GM19240 (cell line): ENCODE measurements around the gene NRXN3.
"Not testable (repeated sequence)": the region's sequence is repeated elsewhere in the genome, so short reads cannot be mapped to it uniquely, and the experiment has no call there.

Source experiments
- DNase-seq: peaks from one replicate; pipeline ENCODE4 v3.0.0; 2011; ENCODE audit warnings: low spot score; ENCODE audit not compliant: insufficient read length

NRXN3 gene

DNA sequence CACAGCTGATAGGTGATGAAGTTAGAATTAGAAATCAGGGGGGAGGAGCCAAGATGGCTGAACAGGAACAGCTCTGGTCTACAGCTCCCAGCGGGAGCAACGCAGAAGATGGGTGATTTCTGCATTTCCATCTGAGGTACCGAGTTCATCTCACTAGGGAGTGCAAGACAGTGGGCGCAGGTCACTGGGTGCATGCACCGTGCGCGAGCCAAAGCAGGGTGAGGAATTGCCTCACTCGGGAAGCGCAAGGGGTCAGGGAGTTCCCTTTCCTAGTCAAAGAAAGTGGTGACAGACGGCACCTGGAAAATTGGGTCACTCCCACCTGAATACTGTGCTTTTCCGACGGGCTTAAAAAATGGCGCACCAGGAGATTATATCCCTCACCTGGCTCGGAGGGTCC is 1597.5 kb downstream of the NRXN3 start:
- DNase-seq = not testable (repeated sequence)

DNA sequence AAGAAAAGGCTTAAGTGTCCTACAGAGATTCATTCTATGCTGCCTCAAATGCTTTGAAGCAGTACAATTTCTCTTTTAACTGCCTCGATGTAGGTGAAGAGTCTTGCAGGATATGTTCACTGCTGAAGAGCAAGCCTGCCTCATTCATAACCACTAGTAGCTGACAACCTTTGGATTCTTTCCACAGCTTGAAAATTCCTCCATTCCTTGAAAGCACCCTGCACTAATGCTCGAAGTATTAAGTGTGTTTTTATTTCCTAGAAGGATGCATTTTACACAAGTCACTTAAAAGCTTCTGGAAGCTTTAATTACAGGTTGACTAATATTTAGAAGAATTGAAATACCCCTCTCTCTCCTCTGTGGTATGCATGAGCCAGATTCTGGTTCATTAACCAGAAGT is 1611.7 kb downstream of the NRXN3 start:
- DNase-seq = no peak

DNA sequence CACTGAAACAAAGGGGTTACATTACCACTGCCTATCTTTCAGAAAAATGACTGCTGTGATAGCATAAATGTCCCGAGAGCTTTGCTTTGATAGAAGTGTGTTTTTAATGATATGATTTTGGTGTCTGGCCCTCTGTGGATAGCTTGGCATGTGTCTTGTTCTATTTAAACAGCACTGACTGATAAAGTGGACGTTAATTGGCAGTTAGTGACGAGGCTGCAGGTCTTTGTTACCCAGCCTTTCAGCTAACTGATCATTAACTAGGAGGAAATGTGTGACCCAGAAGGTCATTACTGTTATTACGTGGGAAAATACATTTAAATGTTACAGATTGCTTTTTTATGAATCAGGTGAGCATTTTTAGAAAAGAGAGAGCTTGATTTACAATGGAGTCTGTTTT is 1612.9 kb downstream of the NRXN3 start:
- DNase-seq = no peak

DNA sequence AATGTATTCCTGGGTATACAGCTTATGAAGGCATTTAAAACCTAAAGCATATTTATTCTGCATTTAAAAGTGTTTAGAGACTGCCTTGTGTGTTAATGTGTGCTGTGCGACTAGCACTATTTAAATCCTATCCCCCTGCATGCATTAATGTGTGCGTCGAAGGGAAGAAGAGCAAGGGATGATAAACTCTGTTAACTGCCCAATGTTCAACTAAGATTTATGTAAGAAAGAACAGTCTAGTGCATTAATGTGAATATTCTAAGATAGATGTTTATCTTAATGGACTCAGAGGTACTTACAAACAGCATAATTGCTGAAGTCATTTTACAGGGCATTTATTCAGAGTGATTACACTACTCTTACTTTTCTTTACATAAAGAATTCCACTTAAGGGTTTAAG is 1616.3 kb downstream of the NRXN3 start:
- DNase-seq = no peak

DNA sequence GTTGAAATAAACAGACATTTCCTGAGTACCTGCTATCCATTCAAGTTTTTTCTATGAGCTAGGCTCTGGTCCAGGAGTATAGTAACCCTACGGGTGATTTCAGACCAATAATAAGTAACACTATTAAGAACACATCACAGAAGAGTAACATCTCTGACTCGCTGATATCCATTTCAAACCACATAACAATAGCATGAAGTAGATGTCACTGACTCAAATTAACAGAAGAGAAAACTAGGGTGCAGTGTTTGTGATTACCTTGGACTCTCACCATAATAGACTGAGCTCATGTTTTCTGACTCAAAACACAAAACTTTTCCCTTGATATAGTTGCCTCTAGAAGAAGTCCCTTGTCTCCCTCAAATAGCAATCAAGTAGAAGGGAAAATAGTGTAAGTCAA is 1618.2 kb downstream of the NRXN3 start:
- no peak for DNase-seq

DNA sequence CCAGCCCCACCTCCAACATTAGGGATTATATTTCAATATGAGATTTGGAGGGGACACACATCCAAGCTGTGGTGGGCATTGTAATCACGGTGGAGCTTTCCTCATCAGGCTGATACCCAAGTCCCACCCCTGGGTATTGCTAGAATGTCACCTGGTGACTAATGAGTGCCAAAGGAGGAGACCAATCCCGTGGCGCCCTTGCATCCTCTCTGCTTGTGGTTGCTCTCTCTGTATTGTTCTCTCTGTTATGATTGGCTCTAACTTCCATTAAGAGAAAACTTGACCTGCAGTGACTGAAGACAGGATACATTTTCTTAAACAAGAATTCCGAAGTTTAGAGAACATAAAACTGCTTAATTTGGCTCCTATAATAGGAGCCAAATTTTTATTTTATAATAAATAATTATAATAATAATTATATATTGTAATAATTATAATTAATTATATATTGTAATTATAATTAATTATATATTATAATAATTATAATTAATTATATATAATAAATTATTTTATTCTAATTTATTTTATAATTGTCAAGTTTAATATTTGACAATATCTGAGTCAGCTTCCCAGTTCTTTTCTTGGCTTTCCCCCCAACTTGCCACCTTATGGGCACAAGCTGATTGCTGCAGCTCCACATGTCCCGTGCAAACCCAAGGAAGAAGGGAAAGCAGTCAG is 1621.0 kb downstream of the NRXN3 start:
- no peak for DNase-seq

DNA sequence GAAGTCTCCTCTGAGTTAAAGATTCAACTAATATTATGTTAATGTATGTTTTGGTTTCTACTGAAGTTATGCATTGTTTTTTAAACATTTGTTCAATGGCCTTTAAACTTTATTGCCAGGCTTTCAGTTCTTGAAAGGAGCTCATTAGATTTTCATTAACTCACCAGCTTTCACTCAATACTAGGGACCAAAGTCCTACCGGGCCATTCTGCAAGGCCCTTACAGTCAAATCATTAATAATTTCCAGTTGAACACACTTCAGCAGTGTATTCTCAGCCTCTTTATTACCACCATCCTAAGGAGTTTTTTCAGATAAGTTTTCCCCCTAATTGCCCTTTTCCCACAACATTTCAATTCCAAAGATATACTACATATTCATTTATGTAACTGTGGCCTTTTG is 1631.9 kb downstream of the NRXN3 start:
- DNase-seq = no peak

DNA sequence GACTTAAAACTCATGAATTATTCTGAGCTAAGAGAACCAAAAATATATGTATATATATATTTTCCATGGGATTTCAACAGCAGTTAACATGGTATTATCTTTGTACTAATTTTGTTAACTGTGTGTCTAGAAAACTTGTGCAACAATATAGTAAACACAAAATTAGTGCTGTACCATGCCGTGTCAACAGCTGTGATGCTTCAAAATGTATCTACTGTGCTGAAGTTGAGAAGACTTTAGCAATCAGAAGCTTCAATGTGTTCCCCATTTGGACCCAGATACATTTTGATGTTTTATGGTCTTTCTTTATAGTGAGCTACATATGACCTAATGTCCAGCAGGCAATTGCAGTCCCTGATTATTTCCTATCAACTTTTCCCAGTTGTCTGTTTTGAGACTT is 1635.5 kb downstream of the NRXN3 start:
- DNase-seq = no peak

DNA sequence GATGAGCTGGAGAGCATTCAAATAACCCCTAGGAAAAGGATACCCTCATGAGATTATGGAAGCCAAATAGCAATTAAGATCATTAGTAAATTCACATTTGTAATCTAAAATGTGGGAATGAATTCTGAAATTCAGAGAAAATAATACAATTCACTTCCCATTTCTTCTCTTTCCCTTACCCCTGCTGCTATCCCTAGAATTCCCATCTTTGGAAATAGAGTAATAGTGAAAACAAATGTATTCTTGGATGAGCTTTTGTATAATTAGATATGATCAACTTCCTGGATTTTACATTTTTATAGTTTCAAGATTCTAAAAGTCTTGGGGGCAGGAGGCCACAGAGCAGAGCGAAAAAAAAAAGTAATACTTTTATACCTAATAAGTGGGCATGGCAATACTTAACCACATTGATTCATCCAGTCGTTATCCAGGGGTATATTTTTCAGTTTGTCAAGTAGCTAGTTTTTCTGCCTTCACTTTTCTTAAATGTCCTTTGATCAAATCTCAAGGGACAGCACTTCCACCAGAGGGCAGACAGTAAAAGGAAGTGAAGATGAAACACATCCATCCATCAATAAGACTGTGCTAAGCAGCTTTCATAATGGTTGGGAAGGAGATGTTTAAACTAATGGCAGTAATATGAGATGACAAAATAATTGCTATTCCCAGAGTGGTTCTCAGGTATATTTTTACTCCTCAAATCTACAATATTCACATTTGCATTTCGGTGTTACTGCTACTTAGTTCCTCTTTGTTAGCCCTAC is 1639.9 kb downstream of the NRXN3 start:
- DNase-seq = no peak

DNA sequence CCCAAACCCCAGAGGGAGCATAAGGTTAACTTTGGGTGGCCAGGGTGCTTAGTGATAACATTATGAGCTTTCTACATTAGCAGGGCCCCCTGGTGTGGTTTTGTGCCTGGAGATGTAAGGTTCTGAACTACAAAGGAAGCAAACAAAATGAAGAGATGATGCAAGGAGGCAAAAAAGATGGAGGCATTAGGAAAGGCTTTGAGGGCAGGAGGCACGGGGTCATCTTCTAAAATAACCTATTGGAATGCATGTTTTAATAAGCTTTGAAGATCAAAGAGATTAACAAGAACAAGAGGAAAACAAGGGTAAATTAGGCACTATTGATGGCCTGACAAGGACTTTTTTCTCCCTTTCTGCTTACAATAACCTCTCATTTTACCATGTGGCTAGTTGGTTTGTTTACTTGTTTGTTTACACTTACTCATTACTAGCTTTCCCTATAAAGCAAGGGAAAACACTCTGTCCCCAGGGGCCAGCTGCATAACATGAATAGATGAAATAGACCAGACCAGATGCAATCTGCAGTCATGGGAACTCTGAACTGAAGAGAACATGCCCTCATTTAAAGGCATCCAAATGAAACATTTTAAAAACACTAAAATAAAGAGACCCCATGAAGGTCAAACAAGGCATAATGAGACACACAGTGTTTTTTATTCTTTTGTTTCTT is 1650.8 kb downstream of the NRXN3 start:
- no peak for DNase-seq

DNA sequence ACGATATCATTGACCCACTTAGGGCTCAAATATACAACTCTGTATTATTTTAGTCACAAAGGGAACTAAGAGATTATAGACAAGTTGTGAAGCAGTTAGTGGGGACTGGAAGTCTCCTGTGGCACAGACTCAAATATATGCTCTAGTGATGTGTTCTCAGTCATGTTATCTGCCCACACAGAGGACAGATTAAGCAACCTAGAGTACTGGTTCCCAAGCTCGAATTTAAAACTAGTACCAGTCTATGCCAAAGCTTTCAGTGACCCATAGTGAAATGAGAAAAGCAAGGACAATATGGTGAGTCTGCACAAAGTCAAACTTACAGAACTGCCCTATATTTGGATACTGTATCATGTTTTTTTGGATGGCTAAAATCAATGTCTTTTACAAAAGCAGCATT is 1651.9 kb downstream of the NRXN3 start:
- DNase-seq = no peak

DNA sequence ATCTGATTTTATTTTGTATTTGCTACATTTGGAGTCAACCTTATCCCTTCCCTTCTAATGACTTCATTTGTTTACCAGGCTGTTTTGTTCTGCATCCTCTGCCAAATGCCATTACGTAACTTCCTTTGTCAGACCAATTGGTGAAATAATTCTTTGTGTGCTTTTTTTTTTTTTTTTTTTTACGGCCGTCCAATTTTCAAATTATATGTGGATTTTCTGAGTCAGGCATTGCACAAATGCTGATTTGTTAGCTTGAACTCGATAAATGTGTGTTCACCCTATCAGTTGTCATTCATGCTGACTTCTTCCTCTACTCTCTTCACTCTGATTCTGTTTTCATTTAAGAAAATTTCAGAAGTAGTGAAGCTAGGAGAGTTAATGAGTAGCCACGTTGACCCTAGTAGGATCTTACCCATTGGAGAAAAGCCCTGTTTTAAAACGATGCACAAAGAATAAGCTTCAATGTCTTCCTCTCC is 1654.9 kb downstream of the NRXN3 start:
- no peak for DNase-seq

DNA sequence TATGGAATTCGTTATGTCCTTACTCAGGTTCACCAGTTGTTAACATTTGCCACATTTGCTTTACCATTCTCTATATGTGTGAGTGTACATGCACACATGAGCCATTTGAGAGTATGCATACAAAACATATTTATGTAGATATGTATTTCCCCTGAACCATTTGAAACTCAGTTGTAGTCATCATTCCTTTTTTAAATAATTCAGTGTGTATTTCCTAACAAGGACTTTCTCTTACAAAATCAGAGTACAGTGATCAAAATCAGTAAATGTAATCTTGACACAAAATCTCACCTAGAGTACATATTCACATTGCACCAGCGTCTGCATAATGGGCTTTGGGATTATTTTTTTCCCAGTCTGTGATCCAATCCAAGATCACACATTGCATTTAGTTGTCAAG is 1656.2 kb downstream of the NRXN3 start:
- DNase-seq = no peak

DNA sequence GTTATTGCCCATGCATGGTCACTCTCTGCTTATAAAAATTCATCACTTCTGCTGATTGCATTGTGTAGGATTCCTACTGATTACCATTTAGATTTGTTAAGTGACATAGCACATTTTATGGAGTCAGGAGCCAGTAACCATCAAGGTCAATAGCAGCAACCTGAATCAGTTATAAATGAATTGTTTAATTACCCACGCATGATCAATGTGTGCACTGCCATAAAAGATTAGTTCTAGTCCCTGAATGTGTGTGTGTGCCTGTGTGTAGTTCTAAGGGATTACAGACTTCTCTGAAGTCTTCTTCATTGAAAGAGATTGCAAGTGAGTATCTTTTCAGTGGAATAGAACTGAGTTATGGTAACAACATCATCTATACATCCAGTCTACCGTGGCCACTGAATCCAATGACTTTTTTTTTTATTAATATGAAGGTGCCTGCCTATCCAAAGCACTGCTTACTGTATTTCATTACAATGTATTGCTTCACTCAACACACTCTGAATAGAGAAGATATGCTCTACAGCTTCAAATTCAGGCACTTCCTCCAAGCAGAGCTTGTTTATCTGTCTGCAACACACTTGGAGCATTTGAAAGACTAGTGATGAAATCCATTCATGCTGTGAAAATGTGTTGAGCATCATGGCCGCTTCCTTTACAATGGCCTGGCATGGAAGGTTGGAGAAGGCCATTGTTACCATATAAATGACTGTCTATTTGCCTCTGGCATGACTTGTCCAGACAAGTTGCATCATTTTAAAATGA is 1659.4 kb downstream of the NRXN3 start:
- no peak for DNase-seq

DNA sequence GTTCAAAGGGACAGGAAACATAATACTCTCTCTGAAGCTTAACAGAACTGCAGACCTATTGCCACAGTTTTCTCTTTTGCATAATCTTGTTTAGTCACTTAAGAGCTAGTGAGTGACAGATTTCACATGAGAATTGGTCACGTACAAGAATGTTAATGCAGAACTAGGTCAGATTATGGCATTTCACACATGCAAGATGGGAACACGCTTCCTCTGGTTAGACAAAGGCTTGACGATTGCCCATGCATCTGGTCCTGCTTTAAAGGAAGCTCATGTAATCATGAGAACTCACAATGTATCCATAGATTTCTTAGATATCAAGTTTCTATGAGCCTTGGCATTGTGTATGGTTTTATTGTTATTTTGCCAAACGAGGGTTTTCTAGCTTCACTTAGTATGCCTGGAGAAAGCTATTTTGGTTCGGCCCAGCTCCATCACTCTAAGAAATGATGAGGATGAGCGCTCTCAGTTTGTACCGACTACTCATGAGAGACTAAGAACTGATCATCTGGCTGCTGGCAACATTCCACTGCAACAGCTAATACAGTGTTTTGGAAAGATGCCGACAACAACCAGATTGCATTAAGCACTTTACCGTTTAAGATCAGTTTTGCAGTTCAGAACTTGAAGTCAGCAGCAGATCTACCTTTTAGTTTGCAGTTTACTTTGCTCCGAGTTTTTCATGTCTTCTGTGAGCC is 1661.2 kb downstream of the NRXN3 start:
- no peak for DNase-seq

DNA sequence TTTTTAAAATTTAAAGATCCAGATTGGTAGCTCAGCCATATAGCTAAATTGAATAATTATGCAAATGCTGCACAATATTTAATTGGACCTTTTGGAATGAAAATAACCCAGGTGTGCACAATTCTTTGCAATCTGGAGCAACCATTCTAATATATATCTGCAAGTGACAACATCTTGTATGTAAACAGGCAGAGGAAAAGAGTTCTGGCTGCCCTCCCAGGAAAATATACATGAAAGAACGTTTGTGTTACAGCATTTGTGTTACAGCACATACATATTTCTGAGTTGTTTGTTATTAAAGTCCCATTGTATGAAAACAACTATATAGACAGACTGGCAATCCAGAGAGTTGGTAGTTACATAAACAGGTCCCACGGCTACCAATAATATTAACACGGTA is 1663.6 kb downstream of the NRXN3 start:
- no peak for DNase-seq

DNA sequence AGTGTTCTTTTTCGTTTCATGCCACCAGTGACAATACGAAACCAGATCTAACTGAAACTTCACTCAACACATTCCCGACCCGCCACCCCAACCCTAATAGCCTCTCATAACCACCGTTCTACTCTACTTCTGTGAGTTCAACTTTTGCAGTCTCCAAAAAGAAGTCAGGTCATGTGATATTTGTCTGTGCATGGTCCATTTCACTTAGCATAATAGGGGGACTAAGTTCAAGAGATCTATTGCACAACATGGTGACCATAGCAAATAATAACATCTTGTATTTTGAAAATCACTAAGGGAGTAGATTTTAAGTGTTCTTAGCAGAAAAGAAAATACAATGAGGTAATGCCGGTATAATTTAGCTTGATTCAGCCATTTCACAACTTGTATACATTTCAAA is 1664.7 kb downstream of the NRXN3 start:
- DNase-seq = no peak

DNA sequence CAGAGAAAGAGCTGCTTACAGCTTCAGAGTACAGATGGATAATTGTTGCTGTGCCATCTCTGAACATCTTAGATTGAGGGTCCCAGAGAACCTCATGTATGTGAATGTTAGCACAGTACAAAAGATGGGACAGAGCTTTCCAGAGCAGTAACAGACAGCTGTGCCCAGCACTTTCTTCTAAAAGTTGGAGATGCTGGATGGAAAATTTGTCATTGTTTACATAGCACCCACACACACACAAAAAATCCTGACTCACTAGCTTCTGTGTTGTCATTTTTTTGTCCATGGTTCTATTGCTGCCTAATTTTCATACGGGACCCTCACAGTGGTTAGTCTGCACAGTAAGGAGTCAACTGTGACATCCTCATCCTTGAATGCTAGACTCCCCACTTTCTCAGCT is 1666.4 kb downstream of the NRXN3 start:
- no peak for DNase-seq

DNA sequence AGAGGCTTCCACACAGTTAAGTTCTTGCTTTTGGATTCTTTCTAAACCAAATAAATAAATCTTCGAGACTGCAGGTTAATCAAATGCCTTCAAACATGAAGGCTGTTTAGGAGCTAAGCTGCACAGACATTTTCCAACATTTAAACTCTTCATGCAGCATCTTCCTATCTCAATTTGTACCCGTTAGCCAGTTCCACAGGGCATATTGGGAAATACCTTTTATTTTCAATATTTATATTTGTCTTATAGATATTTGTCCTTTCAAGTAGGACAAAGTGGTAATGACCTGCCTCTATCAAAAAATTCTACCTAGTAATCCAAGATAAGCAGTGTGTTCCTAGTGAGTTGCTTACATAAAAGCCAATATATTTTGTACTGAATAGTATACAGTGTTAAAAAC is 1667.5 kb downstream of the NRXN3 start:
- no peak for DNase-seq

DNA sequence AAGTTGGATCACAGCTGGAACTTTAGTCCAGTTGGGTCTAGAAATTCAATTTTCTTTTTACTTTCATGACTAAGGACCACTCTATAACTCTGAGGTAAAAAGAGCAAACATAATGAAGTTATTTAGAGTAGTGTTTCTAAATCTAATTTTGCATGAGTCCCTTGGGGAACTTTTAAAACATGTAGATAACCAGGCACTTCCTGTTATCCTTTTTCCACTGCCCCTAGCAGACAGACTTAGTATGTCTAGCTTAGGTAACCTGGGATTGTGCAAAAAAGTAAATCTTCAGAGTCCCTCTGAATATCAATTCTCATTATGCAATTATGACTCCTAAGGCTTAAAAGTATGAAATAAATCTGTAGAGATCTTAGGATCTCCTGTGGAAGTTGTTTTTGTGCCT is 1669.9 kb downstream of the NRXN3 start:
- no peak for DNase-seq

DNA sequence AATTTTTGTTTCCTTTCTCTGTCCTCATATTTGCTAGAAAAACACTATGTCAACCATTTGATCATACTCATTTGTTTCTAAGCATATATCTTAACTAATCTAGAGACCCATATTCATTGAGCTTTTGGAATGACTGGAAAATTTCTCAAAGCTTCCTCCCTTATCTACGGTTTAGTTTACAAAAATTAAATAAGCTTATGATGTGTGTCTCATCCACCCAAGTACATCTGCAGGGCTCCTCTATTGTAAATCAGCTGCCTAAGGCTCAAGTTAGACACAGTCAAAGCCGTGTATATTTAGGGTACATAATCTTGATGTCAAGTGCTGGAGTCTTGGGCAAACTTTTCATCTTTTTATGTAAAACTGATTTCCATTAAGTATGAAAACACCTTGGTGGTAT is 1670.7 kb downstream of the NRXN3 start:
- DNase-seq = no peak
